Hepatocyte (in vitro differentiated cells): ENCODE data around the gene COL4A1.

Experiments
- CTCF ChIP-seq: fragments of 200-600 bp; sonication (generic); IDR thresholded peaks from 2 replicates; pipeline ENCODE4 v1.5.1; 2016; ENCODE audit warnings: antibody characterized with exemption, mild to moderate bottlenecking; ENCODE audit not compliant: poor library complexity
- EZH2 ChIP-seq: fragments of 200-600 bp; sonication (generic); IDR thresholded peaks from 2 replicates; pipeline ENCODE4 v1.6.1; 2016; ENCODE audit warnings: antibody characterized with exemption, mild to moderate bottlenecking, borderline replicate concordance
- EZH2phosphoT487 ChIP-seq: fragments of 200-600 bp; sonication (generic); IDR thresholded peaks from one replicate; pipeline ENCODE4 v1.6.1; 2018; ENCODE audit warnings: antibody characterized with exemption, mild to moderate bottlenecking, low read depth, moderate library complexity; ENCODE audit not compliant: unreplicated experiment, severe bottlenecking

GRCh38 chr13:110283736-110284517 lies 23.0 kb downstream of the COL4A1 start:
- no peak for TF ChIP-seq CTCF
- TF ChIP-seq EZH2, result no peak
- TF ChIP-seq EZH2phosphoT487, result no peak
